ENCODE data around the gene AGPAT3.
A peak's percentile ranks its signal among the peaks of the same experiment; 100 is the strongest.

The AGPAT3 gene, protein sequence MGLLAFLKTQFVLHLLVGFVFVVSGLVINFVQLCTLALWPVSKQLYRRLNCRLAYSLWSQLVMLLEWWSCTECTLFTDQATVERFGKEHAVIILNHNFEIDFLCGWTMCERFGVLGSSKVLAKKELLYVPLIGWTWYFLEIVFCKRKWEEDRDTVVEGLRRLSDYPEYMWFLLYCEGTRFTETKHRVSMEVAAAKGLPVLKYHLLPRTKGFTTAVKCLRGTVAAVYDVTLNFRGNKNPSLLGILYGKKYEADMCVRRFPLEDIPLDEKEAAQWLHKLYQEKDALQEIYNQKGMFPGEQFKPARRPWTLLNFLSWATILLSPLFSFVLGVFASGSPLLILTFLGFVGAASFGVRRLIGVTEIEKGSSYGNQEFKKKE

GRCh38 chr21:43864962-43865539, at the start of gene AGPAT3:
Gene AGPAT3 (plus strand): TSS chr21:43865223. CDS start chr21:43959682, 94,459 bp downstream.
- peak within 1 kb of the TSS; percentile 65 for H3K4me3 ChIP-seq (replicated peaks; ENCODE audit: low read depth, low read length)
- TF ChIP-seq CTCF (IDR thresholded peaks at IDR 0.05; ENCODE audit: low read depth, low read length, missing control alignments), result no peak
- no peak for DNase-seq (ENCODE audit: extremely low read depth, low read depth)

DNA sequence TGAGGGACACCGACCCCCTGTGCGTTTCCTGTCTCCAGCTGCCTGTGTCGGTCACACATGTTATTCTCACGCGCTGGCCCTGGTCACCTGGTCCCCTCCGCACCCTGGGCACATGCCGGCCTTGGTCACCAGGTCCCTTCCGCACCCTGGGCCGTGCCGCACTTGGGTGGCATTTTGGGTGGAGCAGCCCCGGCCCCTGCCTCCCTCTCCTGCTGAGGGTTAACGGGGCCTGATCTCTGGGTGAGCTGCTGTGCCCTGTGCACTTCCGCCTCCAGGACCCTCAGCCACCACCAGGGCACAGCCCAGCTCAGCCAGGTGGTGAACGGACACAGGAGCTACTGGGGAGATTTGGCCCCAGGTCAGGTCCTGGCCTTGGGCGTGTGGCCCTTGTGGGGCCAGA, 49.0 kb upstream of the AGPAT3 start:
- no peak for DNase-seq (ENCODE audit: extremely low read depth, low read depth)
- TF ChIP-seq CTCF (IDR thresholded peaks at IDR 0.05; ENCODE audit: low read depth, low read length, missing control alignments), result no peak
- H3K4me3 ChIP-seq (replicated peaks; ENCODE audit: low read depth, low read length), result no peak overlapping the region

- TF ChIP-seq CTCF (IDR thresholded peaks at IDR 0.05; ENCODE audit: low read depth, low read length, missing control alignments), result no peak
- DNase-seq (ENCODE audit: extremely low read depth, low read depth), result no peak
- no peak overlapping the region for H3K4me3 ChIP-seq (replicated peaks; ENCODE audit: low read depth, low read length)
Observed at GRCh38 chr21:43816611-43817071, 48.4 kb upstream of the AGPAT3 start.

DNA sequence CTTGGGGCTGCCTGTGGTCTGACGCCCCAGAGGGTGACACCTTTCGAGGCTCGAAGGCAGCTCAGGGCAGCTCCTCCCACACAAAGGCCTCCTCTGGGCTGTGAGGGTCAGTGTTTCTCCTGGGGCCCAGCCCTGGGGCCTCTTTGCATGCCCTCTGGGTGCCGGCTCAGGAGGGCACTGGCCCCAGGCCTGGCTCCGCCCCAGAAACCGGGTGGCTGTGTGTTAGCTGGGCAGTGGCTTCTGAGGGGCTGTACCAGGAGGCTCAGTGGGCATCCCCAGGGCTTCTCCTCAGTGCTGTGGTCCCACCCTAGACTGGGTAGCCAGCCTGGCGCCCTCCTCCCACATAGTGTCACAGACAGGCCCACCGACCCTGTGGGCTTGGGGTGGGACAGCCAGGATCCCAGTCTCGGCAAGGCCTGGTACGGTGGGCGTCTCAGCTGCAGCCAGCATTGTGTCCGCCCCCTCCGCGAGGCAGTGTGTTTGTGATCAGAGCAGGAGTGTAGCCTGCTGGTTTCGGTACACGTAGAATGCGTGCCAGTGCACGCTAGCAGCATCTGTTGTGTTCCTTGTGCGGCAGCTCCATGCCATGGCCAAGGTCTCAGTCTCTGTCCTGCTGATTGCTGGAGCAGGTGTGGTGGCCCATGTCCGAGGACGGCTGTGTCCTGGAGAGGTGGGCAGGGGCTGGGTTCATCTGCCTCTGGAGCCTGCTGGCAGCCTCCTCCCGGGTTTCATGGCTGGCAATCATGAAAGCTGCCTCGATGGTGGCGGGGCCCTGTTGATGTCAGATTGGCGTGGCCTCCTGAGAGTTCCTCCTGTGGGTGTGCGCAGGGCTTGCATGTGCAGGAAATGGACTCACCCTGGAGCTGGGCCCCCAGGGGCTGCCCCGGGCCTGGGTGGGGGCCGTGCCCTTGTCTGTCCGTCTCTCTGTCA, 47.6 kb upstream of the AGPAT3 start:
- H3K4me3 ChIP-seq (replicated peaks; ENCODE audit: low read depth, low read length), result no peak overlapping the region
- no peak for TF ChIP-seq CTCF (IDR thresholded peaks at IDR 0.05; ENCODE audit: low read depth, low read length, missing control alignments)
- no peak for DNase-seq (ENCODE audit: extremely low read depth, low read depth)

DNA sequence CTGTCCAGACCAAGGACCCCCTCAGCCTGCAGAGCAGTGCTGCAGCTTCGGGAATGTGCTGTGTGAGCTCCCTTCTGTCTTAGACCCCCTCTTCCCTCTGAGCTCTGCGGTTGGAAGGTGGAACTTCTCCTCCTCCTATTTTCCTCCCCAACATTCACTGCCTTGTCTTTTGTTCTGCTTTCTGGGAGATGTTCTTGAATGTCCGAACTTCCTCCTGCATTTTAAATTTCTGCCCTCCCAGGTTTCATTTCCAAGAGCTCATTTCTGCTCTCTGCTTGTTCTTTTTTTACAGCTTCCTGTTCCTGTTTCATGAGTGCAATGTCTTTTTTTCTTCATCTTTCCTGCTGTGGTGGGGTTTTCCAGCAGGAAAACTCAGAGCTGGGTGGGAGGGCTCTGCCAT, 46.3 kb upstream of the AGPAT3 start:
- no peak for DNase-seq (ENCODE audit: extremely low read depth, low read depth)
- no peak overlapping the region for H3K4me3 ChIP-seq (replicated peaks; ENCODE audit: low read depth, low read length)
- TF ChIP-seq CTCF (IDR thresholded peaks at IDR 0.05; ENCODE audit: low read depth, low read length, missing control alignments), result no peak

DNA sequence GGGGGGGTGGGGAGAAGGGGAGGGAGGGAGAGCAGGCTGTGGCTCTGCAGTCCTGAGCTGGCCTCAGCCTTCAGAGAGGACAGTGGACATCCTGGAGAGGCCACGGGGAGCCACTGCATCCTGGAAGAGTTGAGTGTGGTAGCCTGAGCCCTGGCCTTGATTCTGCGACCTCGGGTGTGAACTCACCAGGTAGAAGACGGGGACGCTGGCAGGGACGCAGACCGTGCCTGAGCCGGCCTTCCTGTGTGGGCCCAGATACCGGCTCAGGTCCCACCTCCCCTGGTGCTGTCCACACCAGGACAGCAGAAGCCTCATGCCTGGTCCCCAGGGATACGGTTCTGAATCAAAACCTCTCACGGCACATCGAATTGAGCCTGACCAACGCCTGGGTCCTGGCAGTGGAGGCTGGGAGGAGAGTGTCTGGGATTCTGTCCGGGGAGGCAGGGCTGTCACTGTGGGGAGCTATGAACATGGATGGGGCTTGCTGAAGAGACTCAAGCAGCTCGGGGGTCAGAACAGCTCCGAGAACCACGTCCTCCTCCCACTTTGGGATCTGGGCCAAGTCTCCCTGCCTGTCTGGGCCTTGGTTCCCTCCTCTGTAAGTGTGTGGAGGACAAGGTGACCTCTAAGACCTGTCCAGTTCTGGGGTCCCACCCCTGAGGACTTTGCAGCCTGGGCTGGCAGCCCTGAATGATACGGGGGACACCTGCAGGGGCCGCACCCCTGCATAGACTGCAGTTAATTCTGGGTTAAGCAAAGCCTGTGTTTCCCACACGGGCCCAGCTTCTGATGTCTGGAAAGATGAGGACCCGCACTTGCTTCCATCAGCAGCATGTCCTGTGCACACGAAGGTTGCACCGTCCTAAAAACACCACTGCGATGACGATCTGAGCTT, 45.3 kb upstream of the AGPAT3 start:
- TF ChIP-seq CTCF (IDR thresholded peaks at IDR 0.05; ENCODE audit: low read depth, low read length, missing control alignments), result no peak
- H3K4me3 ChIP-seq (replicated peaks; ENCODE audit: low read depth, low read length), result no peak overlapping the region
- no peak for DNase-seq (ENCODE audit: extremely low read depth, low read depth)

All from HFF-Myc (cell line).